Mucosa of descending colon (tissue), 3 donors: ENCODE measurements around the gene LAMTOR4. TPM values are rescaled to one million over a fixed set of nuclear protein-coding genes. Genes with fewer than 3 reads are reported as not detected.

ENCODE experiments used
- ATAC-seq: fragments of 200-7000 bp; cut with Tn5 transposase; one replicate; pipeline ENCODE4 v1.9.1; 2020; ENCODE audit warnings: mild to moderate bottlenecking, moderate library complexity
- DNase-seq, 3 donors: peaks; one replicate each; pipeline ENCODE4 v3.0.0-alpha.2; 2020
- H3K36me3 ChIP-seq: fragments of 200-600 bp; one replicate; pipeline ENCODE4 v1.8.0; 2021; ENCODE audit warnings: low read depth, mild to moderate bottlenecking
- H3K4me1 ChIP-seq: fragments of 200-600 bp; one replicate; pipeline ENCODE4 v1.8.0; 2021; ENCODE audit warnings: low read depth, mild to moderate bottlenecking
- H3K4me3 ChIP-seq: fragments of 200-600 bp; one replicate; pipeline ENCODE4 v1.8.0; 2021; ENCODE audit warnings: mild to moderate bottlenecking
- H3K9me3 ChIP-seq: fragments of 200-600 bp; one replicate; pipeline ENCODE4 v1.8.0; 2021; ENCODE audit warnings: mild to moderate bottlenecking
- CTCF ChIP-seq: fragments of 200-600 bp; IDR thresholded peaks from one replicate; pipeline ENCODE4 v1.8.0; 2022; ENCODE audit warnings: antibody characterized with exemption, mild to moderate bottlenecking
- intact Hi-C, 2 donors: fragments of 100-400 bp; cut with DNase I in 1 of 2; cut with micrococcal nuclease in 1 of 2; formaldehyde crosslinking; loops; one replicate each; pipeline versions ENCODE4 v1.11.0 to v1.11.1; 2022; cut with DNase I, micrococcal nuclease
- total RNA-seq, 3 donors: library from RNA; stranded (reverse); fragmentation: NEBNext Ultra II Directional in 2 of 3; extraction: Animal tissue kit (Norgen Biotek cat#: 25700) in 2 of 3; gene quantifications; one replicate each; pipeline versions ENCODE4 v1.2.1 to v1.2.4, GENCODE V29; 2021 to 2023
- donor health status: DM: no; HTN: no; CAD: no; lungs with moderate emphysema.
- donor health status: DM: no; HTN: no; CAD: no.
- donor health status: DM: no; HTN: yes; CAD: no.

LAMTOR4 gene
- total RNA-seq, 3 donors from 2014 or later, result 135 to 221 (median 187) TPM

- ATAC-seq, result no peak
- H3K36me3 ChIP-seq, result no peaks in the 10 kb centered on the region
- no peak for DNase-seq
- peaks cover 9% of the 10 kb centered on the region for H3K4me1 ChIP-seq
- H3K9me3 ChIP-seq, result no peaks in the 10 kb centered on the region
- TF ChIP-seq CTCF, result no peak
- intact Hi-C loops, result no loop called here
- H3K4me3 ChIP-seq, result no peak overlapping the region
Observed at GRCh38 chr7:100102950-100103840, 45.5 kb upstream of the LAMTOR4 start.

GRCh38 chr7:100105534-100105933, 43.2 kb upstream of the LAMTOR4 start:
- intact Hi-C loops, result no loop called here
- Histone ChIP-seq H3K4me1 (peaks cover 3% of the 10 kb centered on the region), H3K36me3 (no peaks in the 10 kb centered on the region), H3K4me3 (no peak overlapping the region), H3K9me3 (no peaks in the 10 kb centered on the region)
- no peak for DNase-seq
- ATAC-seq, result no peak
- no peak for TF ChIP-seq CTCF

GRCh38 chr7:100106633-100107032, 42.1 kb upstream of the LAMTOR4 start:
- Histone ChIP-seq H3K36me3 (no peaks in the 10 kb centered on the region), H3K4me1 (peaks cover 3% of the 10 kb centered on the region), H3K9me3 (no peaks in the 10 kb centered on the region), H3K4me3 (no peak overlapping the region)
- TF ChIP-seq CTCF, result no peak
- ATAC-seq (no peak), DNase-seq (no peak)
- intact Hi-C loops, result no loop called here

- H3K9me3 ChIP-seq, result no peaks in the 10 kb centered on the region
- no peak for ATAC-seq
- no peaks in the 10 kb centered on the region for H3K36me3 ChIP-seq
- no peak overlapping the region for H3K4me3 ChIP-seq
- DNase-seq, result no peak
- no peak for TF ChIP-seq CTCF
- intact Hi-C loops, result no loop called here
- H3K4me1 ChIP-seq, result peaks cover 3% of the 10 kb centered on the region
Observed at GRCh38 chr7:100107125-100107737, 41.5 kb upstream of the LAMTOR4 start.

DNA sequence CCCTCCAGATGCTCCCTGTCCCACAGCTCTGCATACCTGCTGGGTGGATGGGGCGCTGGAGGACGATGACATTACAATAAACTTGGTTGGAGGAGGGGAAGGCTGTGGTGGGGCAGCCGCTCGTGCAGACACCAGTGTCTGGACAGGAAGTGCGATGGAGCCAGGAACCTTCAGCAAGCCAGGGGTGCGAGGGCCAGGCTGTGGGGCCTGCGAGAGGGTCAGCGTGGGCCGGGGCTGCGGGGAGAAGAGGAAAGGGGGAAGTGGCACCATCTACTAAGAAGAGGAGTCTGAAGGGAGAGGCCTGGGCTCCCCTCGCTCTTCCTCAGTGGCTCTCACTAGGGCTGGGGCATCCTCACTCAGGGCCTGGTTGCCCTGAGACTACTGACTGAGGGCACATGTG, 40.8 kb upstream of the LAMTOR4 start:
- no peak for ATAC-seq
- Histone ChIP-seq H3K4me1 (no peaks in the 10 kb centered on the region), H3K9me3 (no peaks in the 10 kb centered on the region), H3K36me3 (no peaks in the 10 kb centered on the region), H3K4me3 (no peak overlapping the region)
- no peak for TF ChIP-seq CTCF
- no peak for DNase-seq
- intact Hi-C loops, result no loop called here
